Endothelial cell (in vitro differentiated cells): ENCODE results near the gene CDK9. TPM values are rescaled to one million over a fixed set of nuclear protein-coding genes. Genes with fewer than 3 reads are reported as not detected.

ENCODE experiments used
- DNase-seq: peaks from one replicate; pipeline ENCODE4 v3.0.0; 2021; ENCODE audit warnings: low spot score
- H3K27ac Mint-ChIP-seq: one replicate; pipeline ENCODE4 v1.8.0; 2021; ENCODE audit warnings: mixed read lengths, inconsistent platforms; ENCODE audit not compliant: unreplicated experiment
- H3K27me3 Mint-ChIP-seq: one replicate; pipeline ENCODE4 v1.8.0; 2021; ENCODE audit warnings: mild to moderate bottlenecking, moderate library complexity, mixed read lengths, inconsistent platforms; ENCODE audit not compliant: unreplicated experiment
- H3K36me3 Mint-ChIP-seq: one replicate; pipeline ENCODE4 v1.8.0; 2021; ENCODE audit warnings: mild to moderate bottlenecking, low read depth, mixed read lengths, inconsistent platforms; ENCODE audit not compliant: unreplicated experiment
- H3K4me1 Mint-ChIP-seq: one replicate; pipeline ENCODE4 v1.8.0; 2021; ENCODE audit warnings: mild to moderate bottlenecking, mixed read lengths, inconsistent platforms; ENCODE audit not compliant: unreplicated experiment
- H3K4me3 Mint-ChIP-seq: one replicate; pipeline ENCODE4 v1.8.0; 2021; ENCODE audit warnings: mild to moderate bottlenecking, mixed read lengths, inconsistent platforms; ENCODE audit not compliant: unreplicated experiment
- H3K9me3 Mint-ChIP-seq: one replicate; pipeline ENCODE4 v1.8.0; 2021; ENCODE audit warnings: mixed read lengths, inconsistent platforms; ENCODE audit not compliant: unreplicated experiment
- total RNA-seq: library from RNA; stranded (reverse); fragmentation: NEBNext Ultra II Directional; extraction: Animal tissue kit (Norgen Biotek cat#: 25700); gene quantifications from one replicate; pipeline ENCODE4 v1.2.1, GENCODE V29; 2021; ENCODE audit not compliant: unreplicated experiment
- TF ChIP-seq, protein P1 (sequence below): fragments of 200-600 bp; sonication (generic); IDR thresholded peaks from one replicate; pipeline ENCODE4 v1.5.0; 2021; ENCODE audit warnings: antibody characterized with exemption; ENCODE audit not compliant: unreplicated experiment

CDK9 gene
- total RNA-seq, 1 donor from 2014 or later = 188 TPM

- Mint-ChIP-seq H3K9me3 (no peaks in the 10 kb centered on the region), H3K27me3 (peaks cover 20% of the 10 kb centered on the region), H3K27ac (peak overlapping the region; percentile 36), H3K4me1 (peaks cover 19% of the 10 kb centered on the region), H3K36me3 (peaks cover 51% of the 10 kb centered on the region), H3K4me3 (peak overlapping the region; percentile 80)
- peak; percentile 51 for DNase-seq
- TF ChIP-seq, protein P1, sequence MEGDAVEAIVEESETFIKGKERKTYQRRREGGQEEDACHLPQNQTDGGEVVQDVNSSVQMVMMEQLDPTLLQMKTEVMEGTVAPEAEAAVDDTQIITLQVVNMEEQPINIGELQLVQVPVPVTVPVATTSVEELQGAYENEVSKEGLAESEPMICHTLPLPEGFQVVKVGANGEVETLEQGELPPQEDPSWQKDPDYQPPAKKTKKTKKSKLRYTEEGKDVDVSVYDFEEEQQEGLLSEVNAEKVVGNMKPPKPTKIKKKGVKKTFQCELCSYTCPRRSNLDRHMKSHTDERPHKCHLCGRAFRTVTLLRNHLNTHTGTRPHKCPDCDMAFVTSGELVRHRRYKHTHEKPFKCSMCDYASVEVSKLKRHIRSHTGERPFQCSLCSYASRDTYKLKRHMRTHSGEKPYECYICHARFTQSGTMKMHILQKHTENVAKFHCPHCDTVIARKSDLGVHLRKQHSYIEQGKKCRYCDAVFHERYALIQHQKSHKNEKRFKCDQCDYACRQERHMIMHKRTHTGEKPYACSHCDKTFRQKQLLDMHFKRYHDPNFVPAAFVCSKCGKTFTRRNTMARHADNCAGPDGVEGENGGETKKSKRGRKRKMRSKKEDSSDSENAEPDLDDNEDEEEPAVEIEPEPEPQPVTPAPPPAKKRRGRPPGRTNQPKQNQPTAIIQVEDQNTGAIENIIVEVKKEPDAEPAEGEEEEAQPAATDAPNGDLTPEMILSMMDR = no peak
Observed at GRCh38 chr9:127751269-127752054, 34.4 kb upstream of the CDK9 start.

DNA sequence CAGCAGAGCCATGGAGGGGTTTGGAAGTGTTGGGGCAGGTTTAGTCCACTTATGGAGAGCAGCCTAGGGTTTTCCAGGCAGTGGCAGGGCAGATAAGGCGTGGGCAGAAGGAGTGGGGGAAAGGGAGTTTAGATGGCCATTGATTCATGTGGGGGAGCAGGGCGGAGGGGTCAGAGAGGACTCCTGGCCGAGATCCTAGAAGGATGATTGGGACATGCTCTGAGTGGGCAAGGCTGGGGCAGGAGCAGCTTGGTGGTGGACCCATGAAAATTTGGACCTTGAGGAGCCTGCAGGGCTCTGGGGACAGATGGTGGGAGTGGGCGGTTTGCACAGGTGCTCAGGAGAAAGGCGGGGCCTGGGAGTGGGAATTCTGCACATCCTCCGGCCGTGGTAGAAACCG lies 32.7 kb upstream of the CDK9 start:
- peaks cover 19% of the 10 kb centered on the region for H3K27me3 Mint-ChIP-seq
- TF ChIP-seq, protein P1 = no peak
- peak overlapping the region; percentile 76 for H3K4me3 Mint-ChIP-seq
- peaks cover 41% of the 10 kb centered on the region for H3K36me3 Mint-ChIP-seq
- H3K4me1 Mint-ChIP-seq = peaks cover 14% of the 10 kb centered on the region
- DNase-seq = no peak
- H3K9me3 Mint-ChIP-seq = no peaks in the 10 kb centered on the region
- H3K27ac Mint-ChIP-seq = no peak overlapping the region

- DNase-seq = no peak
- no peaks in the 10 kb centered on the region for H3K9me3 Mint-ChIP-seq
- TF ChIP-seq, protein P1 = no peak
- no peak overlapping the region for H3K4me3 Mint-ChIP-seq
- H3K36me3 Mint-ChIP-seq = peaks cover 39% of the 10 kb centered on the region
- H3K27ac Mint-ChIP-seq = no peak overlapping the region
- peaks cover 17% of the 10 kb centered on the region for H3K27me3 Mint-ChIP-seq
- H3K4me1 Mint-ChIP-seq = peaks cover 16% of the 10 kb centered on the region
Observed at GRCh38 chr9:127753622-127754021, 32.2 kb upstream of the CDK9 start.

DNA sequence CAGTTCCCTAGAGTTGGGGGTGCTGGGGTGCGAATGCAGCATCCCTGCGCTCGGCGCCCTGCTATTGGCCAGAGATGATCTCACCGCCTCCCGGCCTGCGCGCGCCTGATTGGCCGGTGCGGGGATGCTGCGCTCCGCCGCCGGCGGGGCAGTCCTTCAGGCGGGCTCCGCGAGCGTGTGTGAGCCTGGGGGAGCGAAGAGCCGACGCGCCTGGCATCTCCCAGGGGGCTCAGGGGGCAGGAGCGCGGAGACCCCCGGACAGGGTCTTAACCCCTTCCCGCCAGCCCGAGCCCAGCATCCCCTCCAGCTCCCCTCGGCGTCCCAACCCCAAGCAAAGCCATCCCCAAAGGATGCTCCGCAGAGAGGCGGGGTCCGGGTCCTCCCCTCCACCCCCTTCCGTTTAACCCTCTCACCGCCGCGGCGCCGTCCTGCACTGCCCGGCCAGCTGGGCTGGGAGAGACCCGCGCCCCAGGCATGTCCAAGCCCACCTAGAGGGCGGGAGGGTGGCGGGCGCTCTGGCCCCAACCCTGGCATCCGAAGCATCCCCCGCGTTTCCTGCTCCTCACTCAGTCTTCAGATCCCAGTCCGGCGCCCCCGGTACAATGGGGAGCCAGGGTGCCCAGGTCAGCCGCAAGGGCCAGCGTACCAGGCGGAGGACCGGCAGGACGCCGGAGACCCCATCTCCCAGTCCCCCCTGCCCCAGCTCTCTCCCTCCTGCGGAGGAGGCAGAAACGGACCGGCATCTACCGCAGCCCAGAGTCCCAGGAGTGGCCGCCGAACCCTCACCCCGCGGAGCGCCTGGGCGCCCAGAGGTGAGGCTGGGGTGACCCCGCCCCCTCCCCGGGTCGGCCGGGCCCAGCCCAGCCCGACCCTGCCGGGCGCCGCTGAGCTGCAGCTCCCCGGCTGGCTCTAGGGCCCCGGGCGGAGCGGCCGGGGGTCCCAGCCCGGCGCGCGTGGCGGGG lies 31.5 kb upstream of the CDK9 start:
- peaks cover 39% of the 10 kb centered on the region for H3K36me3 Mint-ChIP-seq
- peak; percentile 41 for DNase-seq
- H3K27ac Mint-ChIP-seq = no peak overlapping the region
- peak overlapping the region; percentile 51 for H3K4me3 Mint-ChIP-seq
- peaks cover 19% of the 10 kb centered on the region for H3K27me3 Mint-ChIP-seq
- peaks cover 19% of the 10 kb centered on the region for H3K4me1 Mint-ChIP-seq
- no peaks in the 10 kb centered on the region for H3K9me3 Mint-ChIP-seq
- TF ChIP-seq, protein P1 = no peak
